Measurements from ENCODE around the gene ATP6V0A1.
A peak's percentile ranks its signal among the peaks of the same experiment; 100 is the strongest.
"Not testable (repeated sequence)": the region's sequence is repeated elsewhere in the genome, so short reads cannot be mapped to it uniquely, and the experiment has no call there.

The ATP6V0A1 gene

GRCh38 chr17:42552736-42553135 is 94.1 kb downstream of the ATP6V0A1 start, which contains the start of gene HSD17B1:
Gene HSD17B1 (plus strand): TSS chr17:42552923. CDS start chr17:42552934, 11 bp downstream.
- H3K4me3 ChIP-seq (ENCODE audit: low read depth, low read length) = peak within 1 kb of the TSS; percentile 71
- DNase-seq (ENCODE audit: low read depth) = not testable (repeated sequence)

- H3K4me3 ChIP-seq (ENCODE audit: low read depth, low read length) = peak overlapping the region; percentile 71
- no peak for DNase-seq (ENCODE audit: low read depth)
Observed at GRCh38 chr17:42553161-42553818, 94.6 kb downstream of the ATP6V0A1 start.

GRCh38 chr17:42553866-42554249 is 95.2 kb downstream of the ATP6V0A1 start:
- no peak for DNase-seq (ENCODE audit: low read depth)
- H3K4me3 ChIP-seq (ENCODE audit: low read depth, low read length) = peak overlapping the region; percentile 71

GRCh38 chr17:42554250-42555121 is 95.8 kb downstream of the ATP6V0A1 start:
- DNase-seq (ENCODE audit: low read depth) = peak; percentile 45
- H3K4me3 ChIP-seq (ENCODE audit: low read depth, low read length) = peak overlapping the region; percentile 71

GRCh38 chr17:42555122-42555622 is 96.5 kb downstream of the ATP6V0A1 start:
- peak overlapping the region; percentile 71 for H3K4me3 ChIP-seq (ENCODE audit: low read depth, low read length)
- no peak for DNase-seq (ENCODE audit: low read depth)

- not testable (repeated sequence) for DNase-seq (ENCODE audit: low read depth); H3K4me3 ChIP-seq (ENCODE audit: low read depth, low read length)
Observed at GRCh38 chr17:42555961-42556617, 97.4 kb downstream of the ATP6V0A1 start.

- no peak for DNase-seq (ENCODE audit: low read depth)
- no peak overlapping the region for H3K4me3 ChIP-seq (ENCODE audit: low read depth, low read length)
Observed at GRCh38 chr17:42559075-42559474, 100.4 kb downstream of the ATP6V0A1 start.

GRCh38 chr17:42560246-42560645 is 101.6 kb downstream of the ATP6V0A1 start:
- H3K4me3 ChIP-seq (ENCODE audit: low read depth, low read length) = no peak overlapping the region
- DNase-seq (ENCODE audit: low read depth) = no peak

GRCh38 chr17:42561897-42562387 is 103.3 kb downstream of the ATP6V0A1 start, which contains the start of gene COASY:
Gene COASY (plus strand): TSS chr17:42562148. CDS start chr17:42562623, 475 bp downstream.
- peak within 1 kb of the TSS; percentile 80 for H3K4me3 ChIP-seq (ENCODE audit: low read depth, low read length)
- peak; percentile 92 for DNase-seq (ENCODE audit: low read depth)

- no peak for DNase-seq (ENCODE audit: low read depth)
- H3K4me3 ChIP-seq (ENCODE audit: low read depth, low read length) = peak overlapping the region; percentile 80
Observed at GRCh38 chr17:42562388-42563142, 103.9 kb downstream of the ATP6V0A1 start.

GRCh38 chr17:42563143-42563509 is 104.4 kb downstream of the ATP6V0A1 start:
- DNase-seq (ENCODE audit: low read depth) = no peak
- peak overlapping the region; percentile 80 for H3K4me3 ChIP-seq (ENCODE audit: low read depth, low read length)

GRCh38 chr17:42563543-42563942 is 104.9 kb downstream of the ATP6V0A1 start:
- no peak for DNase-seq (ENCODE audit: low read depth)

GRCh38 chr17:42563950-42564349 is 105.3 kb downstream of the ATP6V0A1 start:
- DNase-seq (ENCODE audit: low read depth) = no peak
- H3K4me3 ChIP-seq (ENCODE audit: low read depth, low read length) = no peak overlapping the region

More at GRCh38 chr17:42563543-42563942, 104.9 kb downstream of the ATP6V0A1 start:
- H3K4me3 ChIP-seq (ENCODE audit: low read depth, low read length) = peak overlapping the region; percentile 80

GRCh38 chr17:42564815-42565522 is 106.3 kb downstream of the ATP6V0A1 start:
- no peak for DNase-seq (ENCODE audit: low read depth)
- no peak overlapping the region for H3K4me3 ChIP-seq (ENCODE audit: low read depth, low read length)

GRCh38 chr17:42565523-42566214 is 107.0 kb downstream of the ATP6V0A1 start:
- DNase-seq (ENCODE audit: low read depth) = no peak
- no peak overlapping the region for H3K4me3 ChIP-seq (ENCODE audit: low read depth, low read length)

- DNase-seq (ENCODE audit: low read depth) = no peak
- peak overlapping the region; percentile 86 for H3K4me3 ChIP-seq (ENCODE audit: low read depth, low read length)
Observed at GRCh38 chr17:42566215-42566882, 107.7 kb downstream of the ATP6V0A1 start.

GRCh38 chr17:42566883-42567573 is 108.3 kb downstream of the ATP6V0A1 start, which contains the start of gene MLX:
Gene MLX (plus strand): TSS chr17:42567100. CDS start chr17:42567125, 25 bp downstream.
- peak; percentile 64 for DNase-seq (ENCODE audit: low read depth)
- H3K4me3 ChIP-seq (ENCODE audit: low read depth, low read length) = peak within 1 kb of the TSS; percentile 86
